ENCODE results near the gene PRICKLE2. TPM values are rescaled to one million over a fixed set of nuclear protein-coding genes. Genes with fewer than 3 reads are reported as not detected.

PRICKLE2 gene
- 24.6 and 25.1 TPM in 2 replicates for polyA plus RNA-seq (2013)

GRCh38 chr3:64224826-64225610 is at the start of gene PRICKLE2:
Gene PRICKLE2, minus strand, starts transcription at chr3:64225466. Its CDS starts 26,539 bp downstream, at chr3:64198927.
- Histone ChIP-seq H3K4me3 (ENCODE audit: low read depth, low read length) (no peak within 1 kb of the TSS), H3K9me3 (ENCODE audit: insufficient read depth, low read depth, low read length) (no peaks in the 10 kb centered on the region), H3K9ac (ENCODE audit: low read length) (no peak within 1 kb of the TSS), H2AK5ac (ENCODE audit: low read length) (no peak within 1 kb of the TSS), H3K18ac (ENCODE audit: low read length) (no peak within 1 kb of the TSS), H2BK120ac (ENCODE audit: insufficient read depth, low read length, poor library complexity) (no peak within 1 kb of the TSS), H3K27me3 (ENCODE audit: insufficient read depth, low read length) (no peaks in the 10 kb centered on the region), H3K4me1 (ENCODE audit: control insufficient read depth in 1 of 2, insufficient read depth in 2 of 2, low read length in 2 of 2) (peaks cover 0 to 17% of the 10 kb centered on the region in 2 experiments), H2BK12ac (ENCODE audit: low read length) (no peak within 1 kb of the TSS), H2BK5ac (ENCODE audit: low read depth, low read length, poor library complexity) (no peak within 1 kb of the TSS), H3K27ac (ENCODE audit: low read depth, low read length) (no peak within 1 kb of the TSS), H3K4me2 (ENCODE audit: low read length) (peak within 1 kb of the TSS; percentile 9), H3K36me3 (ENCODE audit: control insufficient read depth in 1 of 2, insufficient read depth in 2 of 2, low read length in 2 of 2) (peaks cover 7% of the 10 kb centered on the region in 2 experiments), H4K8ac (ENCODE audit: low read depth, low read length) (no peak within 1 kb of the TSS), H2AFZ (ENCODE audit: insufficient read depth, low read length, poor library complexity) (no peak within 1 kb of the TSS), H3K14ac (ENCODE audit: low read length) (no peak within 1 kb of the TSS), H3K79me1 (ENCODE audit: low read length) (no peaks in the 10 kb centered on the region), H3K79me2 (ENCODE audit: control insufficient read depth, insufficient read depth, low read length, poor library complexity) (peaks cover 4% of the 10 kb centered on the region), H3K4ac (ENCODE audit: low read depth, low read length) (peak within 1 kb of the TSS; percentile 41), H3K23ac (ENCODE audit: low read length) (no peak within 1 kb of the TSS), H4K91ac (ENCODE audit: low read depth, low read length) (no peak within 1 kb of the TSS), H4K12ac (ENCODE audit: low read depth, low read length) (no peak within 1 kb of the TSS)
- DNase-seq, result peak in 1 of 2 donors; percentile 18
- WGBS (ENCODE audit: extremely low coverage, insufficient coverage, insufficient read length), result no CpG with 5 or more reads among the region's 13 CpGs

DNA sequence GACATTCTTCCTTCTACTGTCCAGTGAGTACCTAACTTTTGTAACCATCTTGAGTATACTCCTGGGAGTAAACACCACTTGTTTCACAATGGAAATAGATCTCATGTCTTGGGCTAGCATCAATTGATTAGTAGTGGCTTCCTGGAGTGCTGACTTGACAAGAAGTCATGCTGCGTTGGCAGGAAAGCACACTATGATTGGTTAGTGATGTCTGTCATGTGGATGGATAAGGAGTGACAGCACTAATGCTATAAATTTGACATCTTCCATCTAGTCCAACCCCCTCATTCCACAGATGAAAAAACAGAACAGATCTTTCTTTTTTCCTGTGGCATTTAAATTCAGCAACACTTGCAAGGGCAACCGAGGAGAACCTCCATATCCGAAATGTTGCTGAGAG is 47.6 kb upstream of the PRICKLE2 start:
- H3K79me1 ChIP-seq (ENCODE audit: low read length), result peaks cover 5% of the 10 kb centered on the region
- no peak overlapping the region for H3K4ac ChIP-seq (ENCODE audit: low read depth, low read length)
- no peak overlapping the region for H4K91ac ChIP-seq (ENCODE audit: low read depth, low read length)
- no peak overlapping the region for H3K14ac ChIP-seq (ENCODE audit: low read length)
- no peak overlapping the region for H3K27ac ChIP-seq (ENCODE audit: low read depth, low read length)
- H3K9me3 ChIP-seq (ENCODE audit: insufficient read depth, low read depth, low read length), result no peaks in the 10 kb centered on the region
- H3K79me2 ChIP-seq (ENCODE audit: control insufficient read depth, insufficient read depth, low read length, poor library complexity), result peaks cover 4% of the 10 kb centered on the region
- no peak overlapping the region for H2BK120ac ChIP-seq (ENCODE audit: insufficient read depth, low read length, poor library complexity)
- H3K23ac ChIP-seq (ENCODE audit: low read length), result no peak overlapping the region
- peaks cover 3% of the 10 kb centered on the region in 2 experiments for H3K4me1 ChIP-seq (ENCODE audit: control insufficient read depth in 1 of 2, insufficient read depth in 2 of 2, low read length in 2 of 2)
- no peak overlapping the region for H4K12ac ChIP-seq (ENCODE audit: low read depth, low read length)
- H3K27me3 ChIP-seq (ENCODE audit: insufficient read depth, low read length), result no peaks in the 10 kb centered on the region
- no peak overlapping the region for H3K4me3 ChIP-seq (ENCODE audit: low read depth, low read length)
- H4K8ac ChIP-seq (ENCODE audit: low read depth, low read length), result no peak overlapping the region
- no peak overlapping the region for H2AFZ ChIP-seq (ENCODE audit: insufficient read depth, low read length, poor library complexity)
- H3K18ac ChIP-seq (ENCODE audit: low read length), result no peak overlapping the region
- H2AK5ac ChIP-seq (ENCODE audit: low read length), result no peak overlapping the region
- no peaks in the 10 kb centered on the region for H3K36me3 ChIP-seq (ENCODE audit: control insufficient read depth in 1 of 2, insufficient read depth in 2 of 2, low read length in 2 of 2)
- no CpG with 5 or more reads among the region's 3 CpGs for WGBS (ENCODE audit: extremely low coverage, insufficient coverage, insufficient read length)
- no peak overlapping the region for H2BK5ac ChIP-seq (ENCODE audit: low read depth, low read length, poor library complexity)
- no peak overlapping the region for H2BK12ac ChIP-seq (ENCODE audit: low read length)
- no peak for DNase-seq
- H3K9ac ChIP-seq (ENCODE audit: low read length), result no peak overlapping the region
- no peak overlapping the region for H3K4me2 ChIP-seq (ENCODE audit: low read length)

DNA sequence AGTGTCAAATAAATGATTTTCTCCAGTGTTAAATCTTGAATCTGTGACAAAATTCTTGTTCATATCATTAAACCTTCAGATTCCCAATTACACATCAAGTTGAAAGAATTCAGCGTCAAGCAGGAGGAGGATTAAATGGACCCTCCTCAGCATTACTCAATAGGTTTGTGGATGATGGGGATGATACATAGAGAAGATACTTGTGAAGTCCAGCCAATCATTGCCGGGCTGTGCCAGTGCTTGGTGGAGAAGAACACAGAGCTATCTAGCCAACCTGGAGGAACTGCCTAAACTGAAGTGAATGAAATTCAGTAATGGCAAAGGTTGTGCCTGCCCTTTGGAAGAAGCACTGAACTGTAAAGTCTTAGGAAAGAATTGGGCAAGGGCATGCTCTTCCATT is 47.0 kb upstream of the PRICKLE2 start:
- no peak for DNase-seq
- Histone ChIP-seq H4K91ac (ENCODE audit: low read depth, low read length) (no peak overlapping the region), H4K8ac (ENCODE audit: low read depth, low read length) (no peak overlapping the region), H3K4ac (ENCODE audit: low read depth, low read length) (no peak overlapping the region), H2AFZ (ENCODE audit: insufficient read depth, low read length, poor library complexity) (no peak overlapping the region), H3K27me3 (ENCODE audit: insufficient read depth, low read length) (no peaks in the 10 kb centered on the region), H2BK120ac (ENCODE audit: insufficient read depth, low read length, poor library complexity) (no peak overlapping the region), H3K79me1 (ENCODE audit: low read length) (peaks cover 9% of the 10 kb centered on the region), H3K4me1 (ENCODE audit: control insufficient read depth in 1 of 2, insufficient read depth in 2 of 2, low read length in 2 of 2) (peaks cover 3% of the 10 kb centered on the region in 2 experiments), H4K12ac (ENCODE audit: low read depth, low read length) (no peak overlapping the region), H3K27ac (ENCODE audit: low read depth, low read length) (no peak overlapping the region), H3K18ac (ENCODE audit: low read length) (no peak overlapping the region), H3K79me2 (ENCODE audit: control insufficient read depth, insufficient read depth, low read length, poor library complexity) (peaks cover 8% of the 10 kb centered on the region), H3K36me3 (ENCODE audit: control insufficient read depth in 1 of 2, insufficient read depth in 2 of 2, low read length in 2 of 2) (no peaks in the 10 kb centered on the region), H3K23ac (ENCODE audit: low read length) (no peak overlapping the region), H2AK5ac (ENCODE audit: low read length) (no peak overlapping the region), H2BK12ac (ENCODE audit: low read length) (no peak overlapping the region), H3K9ac (ENCODE audit: low read length) (peak overlapping the region; percentile 23), H3K9me3 (ENCODE audit: insufficient read depth, low read depth, low read length) (no peaks in the 10 kb centered on the region), H3K4me3 (ENCODE audit: low read depth, low read length) (no peak overlapping the region), H2BK5ac (ENCODE audit: low read depth, low read length, poor library complexity) (no peak overlapping the region), H3K14ac (ENCODE audit: low read length) (no peak overlapping the region), H3K4me2 (ENCODE audit: low read length) (no peak overlapping the region)
- WGBS (ENCODE audit: extremely low coverage, insufficient coverage, insufficient read length), result no CpG with 5 or more reads among the region's 2 CpGs

- H3K4ac ChIP-seq (ENCODE audit: low read depth, low read length), result no peak overlapping the region
- no peak overlapping the region for H2AK5ac ChIP-seq (ENCODE audit: low read length)
- H3K36me3 ChIP-seq (ENCODE audit: control insufficient read depth in 1 of 2, insufficient read depth in 2 of 2, low read length in 2 of 2), result no peaks in the 10 kb centered on the region
- H3K14ac ChIP-seq (ENCODE audit: low read length), result no peak overlapping the region
- no peak overlapping the region for H4K91ac ChIP-seq (ENCODE audit: low read depth, low read length)
- H3K27ac ChIP-seq (ENCODE audit: low read depth, low read length), result no peak overlapping the region
- H3K18ac ChIP-seq (ENCODE audit: low read length), result no peak overlapping the region
- H2AFZ ChIP-seq (ENCODE audit: insufficient read depth, low read length, poor library complexity), result no peak overlapping the region
- H3K4me3 ChIP-seq (ENCODE audit: low read depth, low read length), result no peak overlapping the region
- peaks cover 3% of the 10 kb centered on the region in 2 experiments for H3K4me1 ChIP-seq (ENCODE audit: control insufficient read depth in 1 of 2, insufficient read depth in 2 of 2, low read length in 2 of 2)
- H3K9me3 ChIP-seq (ENCODE audit: insufficient read depth, low read depth, low read length), result no peaks in the 10 kb centered on the region
- WGBS (ENCODE audit: extremely low coverage, insufficient coverage, insufficient read length), result no CpG with 5 or more reads among the region's 2 CpGs
- no peak overlapping the region for H2BK12ac ChIP-seq (ENCODE audit: low read length)
- no peak overlapping the region for H4K8ac ChIP-seq (ENCODE audit: low read depth, low read length)
- peaks cover 13% of the 10 kb centered on the region for H3K79me1 ChIP-seq (ENCODE audit: low read length)
- H2BK5ac ChIP-seq (ENCODE audit: low read depth, low read length, poor library complexity), result no peak overlapping the region
- DNase-seq, result peak in 1 of 2 donors; percentile 33
- no peak overlapping the region for H4K12ac ChIP-seq (ENCODE audit: low read depth, low read length)
- H3K27me3 ChIP-seq (ENCODE audit: insufficient read depth, low read length), result no peaks in the 10 kb centered on the region
- peaks cover 10% of the 10 kb centered on the region for H3K79me2 ChIP-seq (ENCODE audit: control insufficient read depth, insufficient read depth, low read length, poor library complexity)
- no peak overlapping the region for H2BK120ac ChIP-seq (ENCODE audit: insufficient read depth, low read length, poor library complexity)
- H3K9ac ChIP-seq (ENCODE audit: low read length), result no peak overlapping the region
- no peak overlapping the region for H3K4me2 ChIP-seq (ENCODE audit: low read length)
- no peak overlapping the region for H3K23ac ChIP-seq (ENCODE audit: low read length)
Measured at GRCh38 chr3:64271631-64272030, 46.4 kb upstream of the PRICKLE2 start.

All from trophoblast cell (in vitro differentiated cells and primary cell).